ENCODE measurements around the gene FOXO3. TPM values are rescaled to one million over a fixed set of nuclear protein-coding genes. Genes with fewer than 3 reads are reported as not detected.
A peak's percentile ranks its signal among the peaks of the same experiment; 100 is the strongest.

The FOXO3 gene
- polyA plus RNA-seq, 1 donor (not counting 4 experiments of a cell fraction or from before 2014, with no cell fraction given): 17.6 TPM

DNA sequence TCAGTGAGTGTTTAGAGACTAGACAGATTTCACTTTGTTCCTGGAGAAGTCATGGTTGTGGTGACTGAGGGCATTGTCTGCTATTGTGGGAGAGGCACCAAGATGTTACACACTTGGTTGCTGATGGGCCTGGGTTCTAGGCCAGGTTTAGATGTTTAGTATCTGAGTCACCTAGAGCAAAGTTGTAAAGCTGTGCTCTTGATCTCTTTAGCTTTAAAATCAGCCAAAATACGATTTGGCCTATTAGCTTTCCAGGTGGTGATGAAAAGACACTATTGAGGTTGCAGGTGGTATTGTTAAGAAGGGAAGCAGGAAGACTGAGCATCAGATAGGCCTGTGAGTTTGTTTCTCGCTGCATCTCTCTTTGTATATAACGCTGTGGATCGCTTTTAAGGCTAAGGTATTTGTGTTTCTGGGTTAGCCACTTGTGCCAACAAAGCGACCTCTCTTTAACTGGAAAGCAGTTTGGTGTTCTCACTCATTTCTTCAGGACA is 48.6 kb downstream of the FOXO3 start:
- Histone ChIP-seq H4K20me1 (ENCODE audit: control insufficient read depth, extremely low read depth, insufficient read depth, low read length) (peaks cover 10% of the 10 kb centered on the region), H3K79me2 (ENCODE audit: control insufficient read depth, insufficient read depth, low read length) (peaks cover 65% of the 10 kb centered on the region), H3K9ac (ENCODE audit: control insufficient read depth, extremely low read depth, insufficient read depth, low read length) (no peak overlapping the region), H3K4me2 (ENCODE audit: control insufficient read depth, extremely low read depth, insufficient read depth, low read depth, low read length) (peak overlapping the region; percentile 27), H3K36me3 (ENCODE audit: control insufficient read depth in 2 of 2, extremely low read depth in 1 of 2, insufficient read depth in 2 of 2, low read length in 2 of 2) (no peaks in the 10 kb centered on the region), H3K9me1 (ENCODE audit: control insufficient read depth, extremely low read depth, insufficient read depth, low read length) (no peaks in the 10 kb centered on the region), H2AFZ (ENCODE audit: control insufficient read depth, low read length) (no peak overlapping the region), H3K4me1 (ENCODE audit: control insufficient read depth, extremely low read depth, insufficient read depth, low read length) (peaks cover 18% of the 10 kb centered on the region), H3K4me3 (ENCODE audit: control insufficient read depth in 2 of 3, extremely low read depth in 1 of 3, insufficient read depth in 2 of 3, low read depth in 1 of 3, low read length in 3 of 3) (no peak overlapping the region), H3K27ac (ENCODE audit: control insufficient read depth, insufficient read depth, low read length) (no peak overlapping the region), H3K27me3 (ENCODE audit: control insufficient read depth, extremely low read depth, insufficient read depth, low read length) (no peaks in the 10 kb centered on the region), H3K9me3 (ENCODE audit: control insufficient read depth, low read depth, low read length) (no peaks in the 10 kb centered on the region)
- peak; percentile 86 for FAIRE-seq
- DNase-seq (ENCODE audit: low read depth, low spot score): no peak
- dilution Hi-C loops (cut with MboI; ENCODE audit: extremely low pct_ligation_motif_present, low sequenced_read_pairs): no loop called here
- TF ChIP-seq EZH2 (IDR thresholded peaks at IDR 0.05; ENCODE audit: low read length): no peak
- no peak for TF ChIP-seq CTCF (optimal IDR thresholded peaks at IDR 0.05 in 1 of 3, IDR thresholded peaks at IDR 0.05 in 1 of 3, conservative IDR thresholded peaks at IDR 0.05 in 1 of 3; ENCODE audit: extremely low read depth in 1 of 3, insufficient read depth in 2 of 3, low read length in 3 of 3)

DNA sequence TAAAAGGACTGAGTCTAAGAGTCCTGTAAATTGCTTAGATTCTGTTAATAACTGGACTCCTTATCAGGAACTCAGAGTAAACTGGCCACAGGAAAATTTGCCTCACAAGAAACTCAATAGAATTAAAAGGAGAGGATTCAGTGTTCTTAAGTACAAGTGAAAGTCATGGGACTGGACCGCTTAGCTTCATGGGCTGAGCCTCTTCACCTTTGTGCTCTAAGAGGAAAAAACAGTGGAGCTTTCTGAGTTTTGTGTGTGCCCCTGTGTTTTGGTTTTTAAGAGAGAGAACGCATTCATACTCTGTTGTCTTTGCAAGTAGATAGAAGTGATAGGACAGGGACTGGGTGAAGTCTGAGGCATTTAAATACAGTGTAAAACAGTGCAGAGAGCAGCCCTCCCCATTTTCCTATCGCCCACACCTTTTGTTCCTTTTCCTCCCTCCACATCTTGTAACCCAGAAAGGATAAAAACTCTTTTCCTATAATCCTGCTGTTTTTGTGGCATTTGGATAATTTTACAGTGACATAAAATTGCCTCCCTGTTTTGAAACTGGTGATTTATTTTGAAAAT is 49.6 kb downstream of the FOXO3 start:
- no peak overlapping the region for H3K4me2 ChIP-seq (ENCODE audit: control insufficient read depth, extremely low read depth, insufficient read depth, low read depth, low read length)
- dilution Hi-C loops (cut with MboI; ENCODE audit: extremely low pct_ligation_motif_present, low sequenced_read_pairs): no loop called here
- no peak for DNase-seq (ENCODE audit: low read depth, low spot score)
- no peaks in the 10 kb centered on the region for H3K36me3 ChIP-seq (ENCODE audit: control insufficient read depth in 2 of 2, extremely low read depth in 1 of 2, insufficient read depth in 2 of 2, low read length in 2 of 2)
- H4K20me1 ChIP-seq (ENCODE audit: control insufficient read depth, extremely low read depth, insufficient read depth, low read length): peaks cover 13% of the 10 kb centered on the region
- H3K9ac ChIP-seq (ENCODE audit: control insufficient read depth, extremely low read depth, insufficient read depth, low read length): no peak overlapping the region
- H3K79me2 ChIP-seq (ENCODE audit: control insufficient read depth, insufficient read depth, low read length): peaks cover 71% of the 10 kb centered on the region
- H3K4me3 ChIP-seq (ENCODE audit: control insufficient read depth in 2 of 3, extremely low read depth in 1 of 3, insufficient read depth in 2 of 3, low read depth in 1 of 3, low read length in 3 of 3): no peak overlapping the region
- TF ChIP-seq CTCF (optimal IDR thresholded peaks at IDR 0.05 in 1 of 3, IDR thresholded peaks at IDR 0.05 in 1 of 3, conservative IDR thresholded peaks at IDR 0.05 in 1 of 3; ENCODE audit: extremely low read depth in 1 of 3, insufficient read depth in 2 of 3, low read length in 3 of 3): no peak
- no peak for TF ChIP-seq EZH2 (IDR thresholded peaks at IDR 0.05; ENCODE audit: low read length)
- no peak for FAIRE-seq
- no peak overlapping the region for H2AFZ ChIP-seq (ENCODE audit: control insufficient read depth, low read length)
- no peak overlapping the region for H3K27ac ChIP-seq (ENCODE audit: control insufficient read depth, insufficient read depth, low read length)
- no peaks in the 10 kb centered on the region for H3K9me3 ChIP-seq (ENCODE audit: control insufficient read depth, low read depth, low read length)
- H3K4me1 ChIP-seq (ENCODE audit: control insufficient read depth, extremely low read depth, insufficient read depth, low read length): peaks cover 23% of the 10 kb centered on the region
- no peaks in the 10 kb centered on the region for H3K27me3 ChIP-seq (ENCODE audit: control insufficient read depth, extremely low read depth, insufficient read depth, low read length)
- H3K9me1 ChIP-seq (ENCODE audit: control insufficient read depth, extremely low read depth, insufficient read depth, low read length): no peaks in the 10 kb centered on the region
